GM23338 (cell line): ENCODE results near the gene DOCK6. TPM values are rescaled to one million over a fixed set of nuclear protein-coding genes. Genes with fewer than 3 reads are reported as not detected.

Source experiments
- ATAC-seq: fragments of 200-7000 bp; cut with Tn5 transposase; 3 replicates; pipeline ENCODE4 v1.9.1; 2020
- DNase-seq: peaks from one replicate; pipeline ENCODE4 v3.0.0-alpha.2; 2015; ENCODE audit warnings: low spot score
- H2AFZ ChIP-seq: fragments of 200-600 bp; sonication (generic); 2 replicates; pipeline ENCODE4 v1.8.0; 2016; ENCODE audit warnings: antibody characterized with exemption, mild to moderate bottlenecking, moderate library complexity
- H3F3A ChIP-seq: fragments of 200-600 bp; sonication (generic); replicated peaks from 2 replicates; pipeline ENCODE4 v1.8.0; 2017; ENCODE audit warnings: antibody characterized with exemption, mixed run types, low read depth
- H3K27ac ChIP-seq: fragments of 200-600 bp; sonication (generic); 2 replicates; pipeline ENCODE4 v1.6.1; 2016; ENCODE audit warnings: low read depth
- H3K27me3 ChIP-seq: fragments of 200-600 bp; sonication (generic); 2 replicates; pipeline ENCODE4 v1.8.0; 2016; ENCODE audit warnings: mild to moderate bottlenecking, mixed run types, moderate library complexity; ENCODE audit not compliant: insufficient read depth
- H3K36me3 ChIP-seq: fragments of 200-600 bp; sonication (generic); 2 replicates; pipeline ENCODE4 v1.8.0; 2016; ENCODE audit warnings: mild to moderate bottlenecking; ENCODE audit not compliant: insufficient read depth
- H3K4me1 ChIP-seq: fragments of 200-600 bp; sonication (generic); 2 replicates; pipeline ENCODE4 v1.8.0; 2016; ENCODE audit warnings: mild to moderate bottlenecking, moderate library complexity; ENCODE audit not compliant: insufficient read depth
- H3K4me2 ChIP-seq: fragments of 200-600 bp; sonication (generic); 2 replicates; pipeline ENCODE4 v1.7.1; 2017; ENCODE audit warnings: mixed run types
- H3K4me3 ChIP-seq: fragments of 200-600 bp; sonication (generic); 2 replicates; pipeline ENCODE4 v1.6.1; 2016; ENCODE audit warnings: mixed run types
- H3K79me2 ChIP-seq: fragments of 200-600 bp; sonication (generic); replicated peaks from 2 replicates; pipeline ENCODE4 v1.8.0; 2017; ENCODE audit warnings: mild to moderate bottlenecking; ENCODE audit not compliant: insufficient read depth
- H3K9me2 ChIP-seq: fragments of 200-600 bp; sonication (generic); 2 replicates; pipeline ENCODE4 v1.8.0; 2017; ENCODE audit not compliant: insufficient read depth
- H4K20me1 ChIP-seq: fragments of 200-600 bp; sonication (generic); replicated peaks from 2 replicates; pipeline ENCODE4 v1.8.0; 2017; ENCODE audit warnings: mild to moderate bottlenecking; ENCODE audit not compliant: insufficient read depth
- H3K27ac Mint-ChIP-seq: 2 replicates; pipeline ENCODE4 v1.8.0; 2020; ENCODE audit warnings: inconsistent platforms, mild to moderate bottlenecking, moderate library complexity, mixed read lengths
- H3K27me3 Mint-ChIP-seq: 3 replicates; pipeline ENCODE4 v1.8.0; 2022; ENCODE audit warnings: low read depth, mild to moderate bottlenecking, moderate library complexity, mixed read lengths, inconsistent platforms; ENCODE audit not compliant: insufficient read depth, poor library complexity
- H3K36me3 Mint-ChIP-seq: 3 replicates; pipeline ENCODE4 v1.8.0; 2021; ENCODE audit warnings: low read depth, mild to moderate bottlenecking, inconsistent platforms, moderate library complexity, mixed read lengths
- H3K4me1 Mint-ChIP-seq: 3 replicates; pipeline ENCODE4 v1.8.0; 2020; ENCODE audit warnings: mild to moderate bottlenecking, inconsistent platforms, mixed read lengths
- H3K4me3 Mint-ChIP-seq: 3 replicates; pipeline ENCODE4 v1.8.0; 2021; ENCODE audit warnings: moderate library complexity, mild to moderate bottlenecking, inconsistent platforms, mixed read lengths
- H3K9me3 Mint-ChIP-seq: 3 replicates; pipeline ENCODE4 v1.8.0; 2020; ENCODE audit warnings: moderate library complexity, mild to moderate bottlenecking, inconsistent platforms, mixed read lengths
- CREB1 ChIP-seq: fragments of 250-450 bp; sonication (Bioruptor Pico); IDR thresholded peaks from 2 replicates; pipeline ENCODE4 v1.5.0; 2020; ENCODE audit warnings: low read depth, mild to moderate bottlenecking, moderate library complexity
- ETS1 ChIP-seq: IDR thresholded peaks from 2 replicates; pipeline ENCODE4 v1.6.1; 2016; ENCODE audit warnings: antibody characterized with exemption
- JUNB ChIP-seq: IDR thresholded peaks from one replicate; pipeline ENCODE4 v1.6.1; 2016; ENCODE audit warnings: antibody characterized with exemption; ENCODE audit not compliant: unreplicated experiment
- NANOG ChIP-seq: IDR thresholded peaks from 2 replicates; pipeline ENCODE4 v1.6.1; 2016; ENCODE audit warnings: antibody characterized with exemption, borderline replicate concordance
- POLR2AphosphoS5 ChIP-seq: IDR thresholded peaks from 2 replicates; pipeline ENCODE4 v1.6.1; 2016; ENCODE audit warnings: antibody characterized with exemption, low read depth
- STAT1 ChIP-seq: IDR thresholded peaks from one replicate; pipeline ENCODE4 v1.6.1; 2016; ENCODE audit warnings: antibody characterized with exemption; ENCODE audit not compliant: unreplicated experiment
- ZNF462 ChIP-seq: fragments of 250-450 bp; sonication (Bioruptor Pico); IDR thresholded peaks from 2 replicates; pipeline ENCODE4 v1.5.0; 2020; ENCODE audit warnings: mild to moderate bottlenecking, moderate library complexity
- polyA plus RNA-seq: library from polyadenylated mRNA; unstranded; fragments of >200 nt; fragmentation: Nextera tagmentation; extraction: Ambion mirVana; gene quantifications from 2 replicates; pipeline ENCODE4 v1.2.1, GENCODE V29; 2016
- total RNA-seq: library from RNA; depleted of rRNA; stranded (reverse); fragments of >200 nt; shearing (Covaris generic); gene quantifications from 2 replicates; pipeline ENCODE4 v1.2.3, GENCODE V29; 2014

Gene DOCK6
- total and polyA plus RNA-seq, 2 experiments from 2014 or later: 34.6 to 49.0 TPM

DNA sequence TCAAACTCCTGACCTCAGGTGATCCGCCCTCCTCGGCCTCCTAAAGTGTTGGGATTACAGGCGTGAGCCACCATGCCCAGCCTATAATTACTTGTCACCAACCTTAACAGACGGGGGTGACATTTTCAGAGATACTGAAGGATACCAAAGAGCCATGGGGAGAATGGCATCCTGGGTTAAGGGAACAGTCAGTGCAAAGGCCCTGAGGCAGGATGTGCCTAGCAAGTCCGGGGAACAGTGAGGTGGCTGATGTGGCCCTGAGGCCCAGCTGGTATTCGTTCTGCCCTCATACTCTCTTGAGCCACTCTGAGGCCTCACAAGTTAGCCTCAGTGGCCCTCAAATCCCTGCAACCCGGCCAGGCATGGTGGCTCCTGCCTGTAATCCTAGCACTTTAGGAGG, 37.9 kb downstream of the DOCK6 start:
- 0 out of 2 replicates have a peak, but pooled peaks cover 3% of the 10 kb centered on the region for H3K4me1 ChIP-seq
- DNase-seq: no peak
- H2AFZ ChIP-seq: no peak overlapping the region
- H3K4me3 Mint-ChIP-seq: no peak overlapping the region
- no peak overlapping the region for H3K4me2 ChIP-seq
- ATAC-seq: no peak
- H3K4me1 Mint-ChIP-seq: peaks cover 2% of the 10 kb centered on the region; the same call in 1 of the 3 replicates
- H4K20me1 ChIP-seq: no peaks in the 10 kb centered on the region; the same call in 1 of the 2 replicates
- peaks cover 8% of the 10 kb centered on the region; the same call in 2 of the 3 replicates for H3K9me3 Mint-ChIP-seq
- H3K27ac Mint-ChIP-seq: no peak overlapping the region
- H3K9me2 ChIP-seq: no peaks in the 10 kb centered on the region
- H3K27me3 ChIP-seq: no peaks in the 10 kb centered on the region
- peaks cover 48% of the 10 kb centered on the region for H3K36me3 Mint-ChIP-seq
- H3K79me2 ChIP-seq: no peaks in the 10 kb centered on the region
- H3K36me3 ChIP-seq: peaks cover 10% of the 10 kb centered on the region
- peaks cover 7% of the 10 kb centered on the region for H3F3A ChIP-seq
- H3K27ac ChIP-seq: no peak overlapping the region
- no peak for TF ChIP-seq ZNF462 (CRISPR knock-in tag)
- no peak for TF ChIP-seq POLR2AphosphoS5
- TF ChIP-seq STAT1: no peak
- no peak for TF ChIP-seq NANOG
- no peak for TF ChIP-seq CREB1 (CRISPR knock-in tag)
- no peak for TF ChIP-seq ETS1
- TF ChIP-seq JUNB: no peak
- H3K27me3 Mint-ChIP-seq: peaks cover 12% of the 10 kb centered on the region
- no peak overlapping the region for H3K4me3 ChIP-seq
